OCI-LY7 (cell line): Measurements from ENCODE around the gene CGB8. TPM values are rescaled to one million over a fixed set of nuclear protein-coding genes. Genes with fewer than 3 reads are reported as not detected.

Experiments used
- BruUV-seq: library from RNA; stranded (reverse); fragments of 400-500 nt; replicated peaks from 2 replicates; lab custom pipeline; 2021; lab: Mats Ljungman, UMichigan
- CTCF ChIA-PET: fragments of 300-600 bp; sonication (Branson Sonifier 250); formaldehyde crosslinking; loops from one replicate; lab custom pipeline; 2022; ENCODE audit warnings: antibody characterized with exemption; ENCODE audit not compliant: unreplicated experiment; lab: Charles Lee
- POLR2A ChIA-PET: fragments of 300-600 bp; sonication (Branson Sonifier 250); formaldehyde crosslinking; loops from one replicate; lab custom pipeline; 2022; ENCODE audit warnings: antibody characterized with exemption; lab: Charles Lee
- DNase-seq: peaks from one replicate; pipeline ENCODE4 v3.0.0-alpha.2; 2015; ENCODE audit warnings: low spot score
- H2AFZ ChIP-seq: fragments of 200-600 bp; sonication (generic), shearing (Covaris generic); 2 replicates; pipeline ENCODE4 v1.6.1; 2014; ENCODE audit warnings: mild to moderate bottlenecking, antibody characterized with exemption, low read length, moderate library complexity
- H3K27ac ChIP-seq: fragments of 200-600 bp; sonication (generic); 2 replicates; pipeline ENCODE4 v1.5.1; 2014; ENCODE audit warnings: mixed run types, low read depth, mild to moderate bottlenecking, moderate library complexity, low read length, inconsistent platforms; ENCODE audit not compliant: poor library complexity, severe bottlenecking
- H3K36me3 ChIP-seq: fragments of 200-600 bp; sonication (generic); 2 replicates; pipeline ENCODE4 v1.6.1; 2014; ENCODE audit warnings: mild to moderate bottlenecking, antibody characterized with exemption, low read length, moderate library complexity, mixed read lengths; ENCODE audit not compliant: insufficient read depth
- H3K4me1 ChIP-seq: fragments of 200-600 bp; sonication (generic); 2 replicates; pipeline ENCODE4 v1.5.1; 2014; ENCODE audit warnings: mild to moderate bottlenecking, low read length; ENCODE audit not compliant: insufficient read depth, poor library complexity, severe bottlenecking
- H3K4me2 ChIP-seq: fragments of 200-600 bp; sonication (generic); 2 replicates; pipeline ENCODE4 v1.6.1; 2014; ENCODE audit warnings: mild to moderate bottlenecking, low read length
- H3K4me3 ChIP-seq: fragments of 200-600 bp; sonication (generic); 2 replicates; pipeline ENCODE4 v1.5.1; 2014; ENCODE audit warnings: mild to moderate bottlenecking, low read depth, low read length; ENCODE audit not compliant: poor library complexity, severe bottlenecking
- H3K79me2 ChIP-seq: fragments of 200-600 bp; sonication (generic); 2 replicates; pipeline ENCODE4 v1.6.1; 2016; ENCODE audit warnings: low read depth, mild to moderate bottlenecking, low read length, moderate library complexity, mixed read lengths; ENCODE audit not compliant: insufficient read depth
- H3K9me2 ChIP-seq: fragments of 200-600 bp; sonication (generic); 2 replicates; pipeline ENCODE4 v1.6.1; 2016; ENCODE audit warnings: mild to moderate bottlenecking, low read length, mixed read lengths; ENCODE audit not compliant: insufficient read depth
- H3K9me3 ChIP-seq: fragments of 200-600 bp; sonication (generic); 2 replicates; pipeline ENCODE4 v1.6.1; 2014; ENCODE audit warnings: mild to moderate bottlenecking, mixed run types, low read length, mixed read lengths
- H4K20me1 ChIP-seq: fragments of 200-600 bp; sonication (generic); 2 replicates; pipeline ENCODE4 v1.6.1; 2014; ENCODE audit warnings: mild to moderate bottlenecking, antibody characterized with exemption, low read length, moderate library complexity, mixed read lengths; ENCODE audit not compliant: insufficient read depth
- CTCF ChIP-seq: fragments of 200-600 bp; sonication (generic); conservative IDR thresholded peaks from 2 replicates; pipeline ENCODE4 v1.5.1; 2014; ENCODE audit warnings: mild to moderate bottlenecking, antibody characterized with exemption, low read length, moderate library complexity, mixed read lengths
- EZH2phosphoT487 ChIP-seq: fragments of 200-600 bp; sonication (generic); IDR thresholded peaks from 2 replicates; pipeline ENCODE4 v1.6.1; 2018; ENCODE audit warnings: low read depth, borderline replicate concordance, mild to moderate bottlenecking, mixed run types, antibody characterized with exemption, low read length, moderate library complexity, mixed read lengths
- intact Hi-C: fragments of 100-400 bp; cut with micrococcal nuclease; formaldehyde crosslinking; loops from one replicate; pipeline ENCODE4 v1.10.0; 2022; ENCODE audit not compliant: unreplicated experiment
- total RNA-seq, 2 experiments: library from RNA; depleted of rRNA in 1 of 2; stranded (reverse); fragments of >200 nt in 1 of 2; shearing (Covaris generic) in 1 of 2; gene quantifications; 2 replicates each; pipeline ENCODE4 v1.2.3, GENCODE V29; 2014 to 2022

The CGB8 gene
- total RNA-seq, 2 experiments from 2014 or later = not detected

GRCh38 chr19:49004133-49004532, 44.8 kb downstream of the CGB8 start:
- intact Hi-C loops = no loop called here
- no TSS peak for BruUV-seq
- CTCF ChIA-PET = no interaction called here
- no peak overlapping the region for H3K27ac ChIP-seq
- H3K4me3 ChIP-seq = no peak overlapping the region
- no peak overlapping the region for H3K4me2 ChIP-seq
- H4K20me1 ChIP-seq = no peaks in the 10 kb centered on the region
- no peaks in the 10 kb centered on the region for H3K9me3 ChIP-seq
- TF ChIP-seq EZH2phosphoT487 (no peak), CTCF (no peak)
- no peaks in the 10 kb centered on the region for H3K79me2 ChIP-seq
- DNase-seq = no peak
- POLR2A ChIA-PET = no interaction called here
- H2AFZ ChIP-seq = no peak overlapping the region
- H3K4me1 ChIP-seq = peaks cover 3% of the 10 kb centered on the region
- peaks cover 82% of the 10 kb centered on the region for H3K36me3 ChIP-seq
- H3K9me2 ChIP-seq = no peaks in the 10 kb centered on the region

GRCh38 chr19:48999481-49000325, 49.2 kb downstream of the CGB8 start:
- Histone ChIP-seq H3K9me2 (no peaks in the 10 kb centered on the region), H3K79me2 (peaks cover 37% of the 10 kb centered on the region), H3K4me2 (no peak overlapping the region), H3K9me3 (no peaks in the 10 kb centered on the region), H3K4me3 (no peak overlapping the region), H4K20me1 (peaks cover 4% of the 10 kb centered on the region; the same call in 1 of the 2 replicates), H3K36me3 (peaks cover 83% of the 10 kb centered on the region), H2AFZ (no peak overlapping the region), H3K4me1 (peaks cover 12% of the 10 kb centered on the region), H3K27ac (no peak overlapping the region)
- TF ChIP-seq EZH2phosphoT487 (no peak), CTCF (peak; percentile 86)
- BruUV-seq = no TSS peak
- intact Hi-C loops = no loop called here
- POLR2A ChIA-PET = no interaction called here
- DNase-seq = peak; percentile 78
- CTCF ChIA-PET = no interaction called here

- H3K36me3 ChIP-seq = peaks cover 66% of the 10 kb centered on the region
- CTCF ChIA-PET = no interaction called here
- intact Hi-C loops = no loop called here
- peaks cover 4% of the 10 kb centered on the region; the same call in 1 of the 2 replicates for H4K20me1 ChIP-seq
- peak; percentile 50 for DNase-seq
- POLR2A ChIA-PET = interaction anchor here (0.6 to 0.8 kb wide), 3 partner anchors 11 to 334 kb away, joined by 3 to 5 read pairs (median 3); no protein-coding TSS in a partner anchor
- no peak overlapping the region for H3K27ac ChIP-seq
- H3K9me2 ChIP-seq = no peaks in the 10 kb centered on the region
- H3K4me1 ChIP-seq = peaks cover 15% of the 10 kb centered on the region
- TF ChIP-seq CTCF (peak; percentile 78), EZH2phosphoT487 (no peak)
- no peak overlapping the region for H3K4me3 ChIP-seq
- no peak overlapping the region for H2AFZ ChIP-seq
- H3K79me2 ChIP-seq = peaks cover 47% of the 10 kb centered on the region
- no TSS peak for BruUV-seq
- no peaks in the 10 kb centered on the region for H3K9me3 ChIP-seq
- H3K4me2 ChIP-seq = no peak overlapping the region
Observed at GRCh38 chr19:48997972-48998371, 50.9 kb downstream of the CGB8 start.
